ENCODE data around the gene LSM2.

Gene LSM2

DNA sequence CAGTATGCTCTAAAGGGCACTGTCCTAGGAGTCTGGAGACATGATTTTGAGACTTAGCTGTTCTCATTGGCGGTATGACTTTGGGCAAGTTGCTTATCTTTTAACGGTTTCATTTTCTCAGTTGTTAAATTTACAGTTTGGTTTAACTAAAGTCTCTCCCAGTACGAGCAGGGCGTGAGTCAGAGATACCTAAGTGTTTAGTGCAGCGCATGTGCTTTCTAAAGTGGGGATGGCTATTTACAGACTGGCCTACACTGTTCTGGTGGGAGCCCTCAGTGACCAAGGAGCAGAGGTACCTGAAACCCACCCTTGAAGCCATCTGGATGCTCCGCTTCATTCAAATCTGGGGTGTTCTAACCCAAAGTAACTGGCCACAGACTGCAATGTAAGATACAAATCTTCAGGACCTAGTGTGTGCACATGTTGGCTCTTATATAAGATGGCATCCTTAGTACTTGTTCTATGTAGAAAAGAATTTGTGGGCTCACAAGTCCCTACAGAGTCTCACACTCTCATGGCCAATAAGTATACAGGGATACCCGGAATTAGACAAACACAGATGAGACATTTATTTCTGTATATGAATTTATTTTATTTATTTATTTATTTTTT, 56.2 kb downstream of the LSM2 start:
- no peak for DNase-seq (ENCODE audit: low spot score)

DNA sequence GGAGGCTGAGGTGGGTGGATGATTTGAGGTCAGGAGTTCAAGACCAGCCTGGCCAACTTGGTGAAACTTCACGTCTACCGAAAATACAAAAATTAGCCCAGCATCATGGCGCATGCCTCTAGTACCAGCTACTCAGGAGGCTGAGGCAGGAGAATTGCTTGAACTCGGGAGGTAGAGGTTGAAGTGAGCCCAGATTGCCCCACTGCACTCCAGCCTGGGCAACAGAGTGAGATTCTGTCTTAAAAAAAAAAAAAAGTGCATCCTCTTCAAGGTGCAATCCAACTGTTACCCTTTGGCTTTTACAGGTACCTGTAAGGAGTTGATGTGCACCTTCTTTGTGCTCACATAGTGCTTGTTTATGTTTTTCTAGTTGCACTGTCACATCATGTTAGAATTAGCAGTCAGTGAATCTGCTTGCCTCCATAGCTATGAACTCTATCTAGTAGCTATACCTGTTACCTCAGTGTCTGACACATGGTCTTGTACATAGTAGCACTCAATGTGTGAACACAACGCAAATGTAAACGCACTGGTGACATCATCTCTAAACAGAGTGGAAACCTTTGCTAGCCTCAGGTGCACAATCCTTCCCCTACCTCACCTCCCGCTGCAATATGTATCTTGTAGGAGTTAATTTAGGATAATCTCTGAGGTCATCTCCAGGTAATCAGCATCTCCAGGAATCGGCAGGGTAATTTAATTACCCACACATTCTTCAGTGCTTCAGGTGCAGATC, 57.3 kb downstream of the LSM2 start:
- DNase-seq (ENCODE audit: low spot score): no peak
